ENCODE measurements around the gene PTPDC1. TPM values are rescaled to one million over a fixed set of nuclear protein-coding genes. Genes with fewer than 3 reads are reported as not detected.
A peak's percentile ranks its signal among the peaks of the same experiment; 100 is the strongest.

The PTPDC1 gene
- total RNA-seq, 1 donor from 2014 or later = 5.4 TPM

DNA sequence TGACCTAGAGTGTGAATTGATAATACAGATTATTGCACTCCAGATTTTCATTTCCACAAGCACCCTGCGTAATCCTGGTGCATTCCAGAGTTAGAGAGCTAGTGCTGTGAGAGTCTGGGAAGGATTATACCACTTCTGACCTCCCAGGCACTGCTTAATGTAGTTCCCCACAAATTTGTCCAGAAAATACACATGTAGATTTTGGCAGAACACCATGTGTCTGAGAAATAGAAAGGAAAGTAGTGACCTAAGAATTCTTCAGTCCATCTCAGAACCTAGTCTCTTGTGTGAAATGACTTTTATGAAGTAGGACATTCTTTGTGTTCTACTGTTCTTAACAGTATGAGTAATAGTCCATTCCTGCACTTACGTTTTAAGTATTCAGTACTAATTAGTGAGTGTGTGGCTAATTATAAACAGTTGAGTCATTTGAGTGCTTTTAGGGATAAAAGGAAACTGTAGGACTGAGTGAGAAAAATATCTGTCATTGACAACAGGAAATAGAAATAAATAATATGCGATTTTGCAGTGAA is 27.8 kb upstream of the PTPDC1 start:
- peaks cover 4% of the 10 kb centered on the region for H3K4me1 ChIP-seq (ENCODE audit: insufficient read depth, low read length)
- H4K20me1 ChIP-seq (ENCODE audit: insufficient read depth, low read length) = no peaks in the 10 kb centered on the region
- peak overlapping the region; percentile 2 for H3K4me3 ChIP-seq (ENCODE audit: insufficient read depth, low read depth, low read length)
- peak overlapping the region; percentile 9 for H3K9ac ChIP-seq (ENCODE audit: low read length)
- H3K27ac ChIP-seq (ENCODE audit: low read depth, low read length) = peak overlapping the region; percentile 51
- Mint-ChIP-seq H3K27me3 (ENCODE audit: low read depth, unreplicated experiment) (no peaks in the 10 kb centered on the region), H3K4me1 (ENCODE audit: low read depth, unreplicated experiment) (peaks cover 11% of the 10 kb centered on the region), H3K4me3 (ENCODE audit: unreplicated experiment) (no peak overlapping the region), H3K27ac (ENCODE audit: unreplicated experiment) (no peak overlapping the region), H3K36me3 (ENCODE audit: low read depth, unreplicated experiment) (peaks cover 2% of the 10 kb centered on the region), H3K9me3 (ENCODE audit: unreplicated experiment) (no peaks in the 10 kb centered on the region)
- peak overlapping the region; percentile 46 for H3K4me2 ChIP-seq (ENCODE audit: low read length)
- FAIRE-seq (peak; percentile 88), DNase-seq (ENCODE audit: low read depth) (peak; percentile 93)
- no peaks in the 10 kb centered on the region for H3K27me3 ChIP-seq (ENCODE audit: insufficient read depth, low read length)
- H3K79me2 ChIP-seq (ENCODE audit: insufficient read depth, low read length) = peaks cover 10% of the 10 kb centered on the region
- no peaks in the 10 kb centered on the region for H3K9me3 ChIP-seq (ENCODE audit: insufficient read depth, low read depth, low read length)
- H3K36me3 ChIP-seq (ENCODE audit: insufficient read depth, low read length) = no peaks in the 10 kb centered on the region
- TF ChIP-seq EZH2 (IDR thresholded peaks at IDR 0.05; ENCODE audit: insufficient read depth, low read length) = no peak
- TF ChIP-seq, protein P1, sequence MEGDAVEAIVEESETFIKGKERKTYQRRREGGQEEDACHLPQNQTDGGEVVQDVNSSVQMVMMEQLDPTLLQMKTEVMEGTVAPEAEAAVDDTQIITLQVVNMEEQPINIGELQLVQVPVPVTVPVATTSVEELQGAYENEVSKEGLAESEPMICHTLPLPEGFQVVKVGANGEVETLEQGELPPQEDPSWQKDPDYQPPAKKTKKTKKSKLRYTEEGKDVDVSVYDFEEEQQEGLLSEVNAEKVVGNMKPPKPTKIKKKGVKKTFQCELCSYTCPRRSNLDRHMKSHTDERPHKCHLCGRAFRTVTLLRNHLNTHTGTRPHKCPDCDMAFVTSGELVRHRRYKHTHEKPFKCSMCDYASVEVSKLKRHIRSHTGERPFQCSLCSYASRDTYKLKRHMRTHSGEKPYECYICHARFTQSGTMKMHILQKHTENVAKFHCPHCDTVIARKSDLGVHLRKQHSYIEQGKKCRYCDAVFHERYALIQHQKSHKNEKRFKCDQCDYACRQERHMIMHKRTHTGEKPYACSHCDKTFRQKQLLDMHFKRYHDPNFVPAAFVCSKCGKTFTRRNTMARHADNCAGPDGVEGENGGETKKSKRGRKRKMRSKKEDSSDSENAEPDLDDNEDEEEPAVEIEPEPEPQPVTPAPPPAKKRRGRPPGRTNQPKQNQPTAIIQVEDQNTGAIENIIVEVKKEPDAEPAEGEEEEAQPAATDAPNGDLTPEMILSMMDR (IDR thresholded peaks at IDR 0.05; ENCODE audit: insufficient read depth, low read depth, low read length) = no peak
- no peak overlapping the region for H2AFZ ChIP-seq (ENCODE audit: low read depth, low read length)

DNA sequence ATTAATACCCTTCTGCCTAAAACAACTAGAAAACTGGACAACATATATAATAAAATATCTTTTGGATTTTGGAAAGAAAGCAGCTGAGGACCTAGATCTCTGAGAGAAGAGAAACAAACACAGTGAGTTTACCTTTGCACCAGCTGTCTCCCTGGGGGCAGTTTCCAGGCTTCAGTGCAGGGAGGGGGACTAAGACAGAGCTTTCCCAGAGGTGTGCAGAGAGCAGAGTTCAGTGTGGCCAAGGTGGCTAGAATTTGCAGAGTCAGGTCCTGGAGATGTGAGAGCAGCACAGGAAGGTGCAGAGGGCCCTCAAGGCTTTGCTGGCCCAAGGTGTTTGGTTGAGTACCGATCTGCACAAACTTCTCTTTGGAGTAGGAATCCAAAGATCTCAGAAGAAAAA is 26.3 kb upstream of the PTPDC1 start:
- H3K4me3 ChIP-seq (ENCODE audit: insufficient read depth, low read depth, low read length) = no peak overlapping the region
- H3K27ac ChIP-seq (ENCODE audit: low read depth, low read length) = no peak overlapping the region
- Mint-ChIP-seq H3K27ac (ENCODE audit: unreplicated experiment) (no peak overlapping the region), H3K4me1 (ENCODE audit: low read depth, unreplicated experiment) (peaks cover 11% of the 10 kb centered on the region), H3K36me3 (ENCODE audit: low read depth, unreplicated experiment) (peaks cover 12% of the 10 kb centered on the region), H3K27me3 (ENCODE audit: low read depth, unreplicated experiment) (no peaks in the 10 kb centered on the region), H3K9me3 (ENCODE audit: unreplicated experiment) (peaks cover 9% of the 10 kb centered on the region), H3K4me3 (ENCODE audit: unreplicated experiment) (no peak overlapping the region)
- FAIRE-seq = no peak
- H3K9me3 ChIP-seq (ENCODE audit: insufficient read depth, low read depth, low read length) = no peaks in the 10 kb centered on the region
- H2AFZ ChIP-seq (ENCODE audit: low read depth, low read length) = no peak overlapping the region
- H3K4me1 ChIP-seq (ENCODE audit: insufficient read depth, low read length) = peaks cover 4% of the 10 kb centered on the region
- H3K27me3 ChIP-seq (ENCODE audit: insufficient read depth, low read length) = no peaks in the 10 kb centered on the region
- no peaks in the 10 kb centered on the region for H3K36me3 ChIP-seq (ENCODE audit: insufficient read depth, low read length)
- no peak for DNase-seq (ENCODE audit: low read depth)
- no peak overlapping the region for H3K9ac ChIP-seq (ENCODE audit: low read length)
- no peak for TF ChIP-seq EZH2 (IDR thresholded peaks at IDR 0.05; ENCODE audit: insufficient read depth, low read length)
- TF ChIP-seq, protein P1 (IDR thresholded peaks at IDR 0.05; ENCODE audit: insufficient read depth, low read depth, low read length) = no peak
- no peak overlapping the region for H3K4me2 ChIP-seq (ENCODE audit: low read length)
- no peaks in the 10 kb centered on the region for H4K20me1 ChIP-seq (ENCODE audit: insufficient read depth, low read length)
- peaks cover 2% of the 10 kb centered on the region for H3K79me2 ChIP-seq (ENCODE audit: insufficient read depth, low read length)

DNA sequence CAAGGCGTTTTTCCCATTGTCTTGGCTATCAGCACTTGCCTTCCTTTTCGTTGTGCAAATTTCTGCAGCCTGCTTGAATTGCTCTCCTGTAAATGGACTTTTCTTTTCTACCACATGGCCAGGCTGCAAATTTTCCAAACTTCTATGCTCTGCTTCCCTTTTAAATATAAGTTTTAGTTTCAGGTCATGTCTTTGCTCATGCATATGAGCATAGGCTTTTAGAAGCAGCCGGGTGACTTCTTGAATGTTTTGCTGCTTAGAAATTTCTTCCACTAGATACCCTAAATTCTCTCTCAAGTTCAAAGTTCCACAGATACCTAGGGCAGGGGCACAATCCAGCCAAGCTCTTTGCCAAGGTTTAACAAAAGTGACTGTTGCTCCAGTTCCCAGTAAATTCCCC is 22.4 kb upstream of the PTPDC1 start:
- Mint-ChIP-seq H3K27me3 (ENCODE audit: low read depth, unreplicated experiment) (no peaks in the 10 kb centered on the region), H3K4me1 (ENCODE audit: low read depth, unreplicated experiment) (peaks cover 5% of the 10 kb centered on the region), H3K36me3 (ENCODE audit: low read depth, unreplicated experiment) (peaks cover 12% of the 10 kb centered on the region), H3K4me3 (ENCODE audit: unreplicated experiment) (no peak overlapping the region), H3K27ac (ENCODE audit: unreplicated experiment) (no peak overlapping the region), H3K9me3 (ENCODE audit: unreplicated experiment) (peaks cover 9% of the 10 kb centered on the region)
- Histone ChIP-seq H3K9me3 (ENCODE audit: insufficient read depth, low read depth, low read length) (no peaks in the 10 kb centered on the region), H3K27ac (ENCODE audit: low read depth, low read length) (no peak overlapping the region), H4K20me1 (ENCODE audit: insufficient read depth, low read length) (no peaks in the 10 kb centered on the region), H3K4me2 (ENCODE audit: low read length) (no peak overlapping the region), H3K36me3 (ENCODE audit: insufficient read depth, low read length) (no peaks in the 10 kb centered on the region), H3K4me3 (ENCODE audit: insufficient read depth, low read depth, low read length) (no peak overlapping the region), H3K27me3 (ENCODE audit: insufficient read depth, low read length) (no peaks in the 10 kb centered on the region), H2AFZ (ENCODE audit: low read depth, low read length) (no peak overlapping the region), H3K4me1 (ENCODE audit: insufficient read depth, low read length) (peaks cover 1% of the 10 kb centered on the region), H3K9ac (ENCODE audit: low read length) (no peak overlapping the region), H3K79me2 (ENCODE audit: insufficient read depth, low read length) (no peaks in the 10 kb centered on the region)
- no peak for FAIRE-seq
- no peak for TF ChIP-seq EZH2 (IDR thresholded peaks at IDR 0.05; ENCODE audit: insufficient read depth, low read length)
- TF ChIP-seq, protein P1 (IDR thresholded peaks at IDR 0.05; ENCODE audit: insufficient read depth, low read depth, low read length) = no peak
- no peak for DNase-seq (ENCODE audit: low read depth)
